Testis (tissue), 2 donors: ENCODE measurements around the gene CPSF7.

Experiments
- POLR2A ChIP-seq: fragments of 450-650 bp; IDR thresholded peaks from one replicate; pipeline ENCODE4 v1.6.1; 2017; ENCODE audit warnings: antibody characterized with exemption, mild to moderate bottlenecking, moderate library complexity
- TF ChIP-seq, protein P1 (sequence below), 3 experiments: fragments of 450-650 bp in 2 of 3; fragments of 200-600 bp in 1 of 3; sonication (generic) in 1 of 3; IDR thresholded peaks; one replicate each; pipeline ENCODE4 v1.5.1; 2016 to 2019; ENCODE audit warnings: antibody characterized with exemption in 3 of 3, mild to moderate bottlenecking in 2 of 3, moderate library complexity in 1 of 3

- TF ChIP-seq, protein P1, sequence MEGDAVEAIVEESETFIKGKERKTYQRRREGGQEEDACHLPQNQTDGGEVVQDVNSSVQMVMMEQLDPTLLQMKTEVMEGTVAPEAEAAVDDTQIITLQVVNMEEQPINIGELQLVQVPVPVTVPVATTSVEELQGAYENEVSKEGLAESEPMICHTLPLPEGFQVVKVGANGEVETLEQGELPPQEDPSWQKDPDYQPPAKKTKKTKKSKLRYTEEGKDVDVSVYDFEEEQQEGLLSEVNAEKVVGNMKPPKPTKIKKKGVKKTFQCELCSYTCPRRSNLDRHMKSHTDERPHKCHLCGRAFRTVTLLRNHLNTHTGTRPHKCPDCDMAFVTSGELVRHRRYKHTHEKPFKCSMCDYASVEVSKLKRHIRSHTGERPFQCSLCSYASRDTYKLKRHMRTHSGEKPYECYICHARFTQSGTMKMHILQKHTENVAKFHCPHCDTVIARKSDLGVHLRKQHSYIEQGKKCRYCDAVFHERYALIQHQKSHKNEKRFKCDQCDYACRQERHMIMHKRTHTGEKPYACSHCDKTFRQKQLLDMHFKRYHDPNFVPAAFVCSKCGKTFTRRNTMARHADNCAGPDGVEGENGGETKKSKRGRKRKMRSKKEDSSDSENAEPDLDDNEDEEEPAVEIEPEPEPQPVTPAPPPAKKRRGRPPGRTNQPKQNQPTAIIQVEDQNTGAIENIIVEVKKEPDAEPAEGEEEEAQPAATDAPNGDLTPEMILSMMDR (IDR thresholded peaks at IDR 0.05), result no peak
- TF ChIP-seq POLR2A, result no peak
These were observed 71.9 kb downstream of the CPSF7 start for GRCh38 chr11:61357894-61358239.
